Erythroblast (primary cell): Measurements from ENCODE around the gene PTTG1IP.
A peak's percentile ranks its signal among the peaks of the same experiment; 100 is the strongest.

Source experiments
- DNase-seq, 2 experiments: peaks; one replicate each; lab custom pipeline; 2025; lab: John Stamatoyannopoulos, UW
- GATA1 ChIP-seq: IDR thresholded peaks from 2 replicates; pipeline ENCODE4 v1.6.1; 2011; ENCODE audit warnings: low read depth, mild to moderate bottlenecking, control low read depth, low read length, moderate library complexity
- POLR2A ChIP-seq: IDR thresholded peaks from 2 replicates; pipeline ENCODE4 v1.6.1; 2011; ENCODE audit warnings: mild to moderate bottlenecking, low read length

The PTTG1IP gene

GRCh38 chr21:44902268-44903049 is 29.0 kb upstream of the PTTG1IP start:
- no peak for DNase-seq
- no peak for TF ChIP-seq GATA1
- no peak for TF ChIP-seq POLR2A

DNA sequence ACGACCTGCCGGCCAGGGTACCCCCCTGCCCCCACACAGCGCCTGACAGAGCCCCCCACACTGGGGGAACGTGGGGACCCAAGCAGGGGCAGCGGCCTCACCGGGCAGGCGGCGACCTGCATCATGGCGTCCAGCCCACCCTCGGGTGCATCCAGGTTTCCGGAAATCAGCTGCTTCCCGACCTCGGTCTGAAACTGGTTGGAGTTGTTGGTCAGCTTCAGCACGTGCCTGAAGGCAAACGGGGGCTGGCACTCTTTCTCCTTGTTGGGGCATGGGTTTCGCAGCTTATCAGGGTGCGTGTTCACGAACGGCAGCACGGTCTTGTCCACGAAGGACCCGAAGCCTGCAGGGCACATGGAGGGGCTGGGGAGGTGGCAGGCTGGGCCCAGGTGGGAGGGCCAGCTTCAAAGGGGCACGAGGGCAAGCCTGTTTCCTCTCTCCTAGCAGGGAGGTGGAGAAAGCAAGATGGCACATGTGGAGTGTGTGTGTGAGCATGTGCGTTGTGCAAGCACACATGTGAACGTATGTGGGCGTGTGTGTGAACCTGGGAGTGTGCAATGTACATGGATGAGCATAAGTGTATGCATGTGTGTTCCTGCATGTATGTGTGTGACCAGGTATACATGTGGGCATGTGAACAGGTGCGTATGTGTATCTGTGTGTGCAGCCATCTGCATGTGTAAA is 28.0 kb upstream of the PTTG1IP start:
- no peak for DNase-seq
- TF ChIP-seq GATA1 (no peak), POLR2A (no peak)

- TF ChIP-seq GATA1 (no peak), POLR2A (no peak)
- no peak for DNase-seq
Observed at GRCh38 chr21:44900559-44901251, 27.2 kb upstream of the PTTG1IP start.

- TF ChIP-seq POLR2A (no peak), GATA1 (no peak)
- no peak for DNase-seq
Observed at GRCh38 chr21:44899768-44900558, 26.5 kb upstream of the PTTG1IP start.

GRCh38 chr21:44898851-44899767 is 25.6 kb upstream of the PTTG1IP start:
- TF ChIP-seq POLR2A = no peak
- no peak for TF ChIP-seq GATA1
- DNase-seq = no peak

GRCh38 chr21:44898011-44898488 is 24.6 kb upstream of the PTTG1IP start:
- no peak for DNase-seq
- TF ChIP-seq POLR2A (no peak), GATA1 (no peak)

DNA sequence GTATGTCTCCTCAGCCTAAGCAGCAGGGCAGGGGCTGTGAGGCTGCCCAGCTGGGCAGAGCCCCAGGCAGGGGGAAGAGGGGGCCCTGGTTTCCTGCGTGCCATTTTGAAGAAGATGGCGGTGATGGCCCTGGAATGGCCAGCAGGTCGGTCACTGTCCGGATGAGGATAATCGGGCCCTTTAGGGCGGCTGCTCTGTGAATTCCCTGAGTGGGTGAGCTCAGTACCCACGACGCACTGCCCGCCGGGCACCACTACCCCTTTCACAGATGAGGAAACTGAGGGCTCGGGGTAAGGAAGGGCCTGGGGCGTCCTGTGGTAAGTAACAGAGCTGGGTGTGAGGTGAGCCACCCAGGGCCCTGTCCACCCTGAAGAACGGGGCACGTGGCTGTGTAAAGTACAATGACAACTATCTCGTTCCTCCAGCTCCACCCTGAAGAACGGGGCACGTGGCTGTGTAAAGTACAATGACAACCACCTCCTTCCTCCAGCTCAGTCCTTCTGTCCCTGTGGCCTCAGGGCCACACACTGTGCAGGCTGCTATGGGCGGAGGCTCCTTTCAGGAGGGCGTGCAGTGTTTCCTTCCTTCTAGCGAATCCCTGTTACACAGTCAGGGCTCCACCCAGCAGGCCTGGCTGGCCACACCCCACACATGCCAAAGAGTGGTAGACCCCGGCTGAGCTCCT is 24.0 kb upstream of the PTTG1IP start:
- peak; percentile 17 to 22 for DNase-seq
- TF ChIP-seq GATA1 (no peak), POLR2A (no peak)

GRCh38 chr21:44896561-44897286 is 23.2 kb upstream of the PTTG1IP start:
- TF ChIP-seq POLR2A = no peak
- no peak for TF ChIP-seq GATA1
- no peak for DNase-seq

GRCh38 chr21:44895859-44896258 is 22.4 kb upstream of the PTTG1IP start:
- no peak for DNase-seq
- TF ChIP-seq GATA1 = no peak

GRCh38 chr21:44894687-44895302 is 21.3 kb upstream of the PTTG1IP start:
- TF ChIP-seq GATA1 (no peak), POLR2A (no peak)
- no peak for DNase-seq

DNA sequence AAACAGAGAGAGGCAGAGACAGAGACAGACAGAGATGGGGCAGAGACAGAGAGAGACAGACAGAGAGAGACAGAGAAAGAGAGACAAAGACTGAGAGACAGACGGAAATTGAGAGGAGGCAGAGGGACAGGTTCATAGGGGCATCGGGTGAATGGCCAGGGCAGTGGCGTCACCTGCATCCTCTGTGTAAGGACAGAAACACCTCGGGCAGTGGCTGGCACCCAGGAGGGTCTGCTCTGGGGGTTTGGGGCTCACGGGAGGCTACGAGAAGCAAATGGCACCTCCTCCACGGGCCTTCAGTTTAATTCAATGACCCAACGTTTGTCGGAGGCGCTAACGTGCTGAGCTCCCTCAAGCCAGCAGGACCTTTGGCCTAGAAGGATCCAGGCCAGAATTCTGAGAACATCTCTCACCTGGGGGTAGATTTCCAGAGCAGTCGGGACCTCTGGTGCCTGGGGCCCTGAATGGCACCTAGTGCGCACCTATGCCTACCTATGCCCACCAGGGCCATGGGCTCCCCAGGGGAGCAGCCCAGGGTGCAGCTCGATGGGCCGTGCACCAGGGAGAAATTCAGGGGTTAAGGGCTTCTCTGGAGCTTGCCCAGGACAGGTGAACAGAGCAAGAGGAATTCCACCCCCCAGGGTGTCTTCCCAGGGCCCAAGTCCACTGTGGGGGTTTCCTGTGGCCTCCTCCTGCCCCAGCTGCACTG is 20.6 kb upstream of the PTTG1IP start:
- TF ChIP-seq POLR2A (no peak), GATA1 (no peak)
- no peak for DNase-seq
